Fibroblast of the aortic adventitia (primary cell): ENCODE results near the gene METTL8. TPM values are rescaled to one million over a fixed set of nuclear protein-coding genes. Genes with fewer than 3 reads are reported as not detected.
A peak's percentile ranks its signal among the peaks of the same experiment; 100 is the strongest.

Source experiments
- DNase-seq: peaks from one replicate; pipeline ENCODE4 v3.0.0-alpha.2; 2010; ENCODE audit warnings: low read depth
- H3K4me3 ChIP-seq: 2 replicates; pipeline ENCODE4 v1.5.1; 2011; ENCODE audit warnings: low read depth, mild to moderate bottlenecking, control low read depth, low read length, moderate library complexity
- CTCF ChIP-seq: IDR thresholded peaks from 2 replicates; pipeline ENCODE4 v1.5.1; 2011; ENCODE audit warnings: mild to moderate bottlenecking, low read length, control low read depth, inconsistent platforms; ENCODE audit not compliant: insufficient read depth
- total RNA-seq: library from RNA; depleted of rRNA; stranded (reverse); fragments of >200 nt; gene quantifications from 2 replicates; pipeline ENCODE4 v1.2.3, GENCODE V29; 2012; ENCODE audit warnings: low replicate concordance

Gene METTL8
- total RNA-seq, 1 donor = 34.6 TPM

- TF ChIP-seq CTCF = no peak
- no peak for DNase-seq
- H3K4me3 ChIP-seq = no peak overlapping the region
Observed at GRCh38 chr2:171322928-171323327, 110.9 kb downstream of the METTL8 start.

GRCh38 chr2:171320731-171321130 lies 113.1 kb downstream of the METTL8 start:
- no peak for DNase-seq
- no peak overlapping the region for H3K4me3 ChIP-seq
- no peak for TF ChIP-seq CTCF

GRCh38 chr2:171320208-171320621 lies 113.6 kb downstream of the METTL8 start:
- TF ChIP-seq CTCF = no peak
- no peak for DNase-seq
- H3K4me3 ChIP-seq = no peak overlapping the region

GRCh38 chr2:171319164-171319810 lies 114.5 kb downstream of the METTL8 start:
- peak; percentile 44 for DNase-seq
- no peak for TF ChIP-seq CTCF

GRCh38 chr2:171318463-171318934 lies 115.3 kb downstream of the METTL8 start:
- no peak for TF ChIP-seq CTCF
- no peak overlapping the region for H3K4me3 ChIP-seq
- DNase-seq = peak; percentile 44

More at GRCh38 chr2:171319164-171319810, 114.5 kb downstream of the METTL8 start:
- H3K4me3 ChIP-seq = no peak overlapping the region

- H3K4me3 ChIP-seq = no peak overlapping the region
- TF ChIP-seq CTCF = no peak
- DNase-seq = no peak
Observed at GRCh38 chr2:171317492-171318125, 116.2 kb downstream of the METTL8 start.
